HL-60 (cell line): ENCODE measurements around the gene PTBP3.

Experiments
- DNase-seq, 2 experiments: peaks; one replicate each; pipeline ENCODE4 v3.0.0-alpha.2; 2010 to 2020; ENCODE audit warnings: low read depth in 1 of 2, low spot score in 1 of 2
- H3K27ac ChIP-seq: fragments of 250-450 bp; sonication (Bioruptor Pico); replicated peaks from 2 replicates; pipeline ENCODE4 v1.5.1; 2020; ENCODE audit warnings: mild to moderate bottlenecking, moderate library complexity
- H3K27me3 ChIP-seq: fragments of 250-450 bp; sonication (Bioruptor Pico); 2 replicates; pipeline ENCODE4 v1.5.1; 2021; ENCODE audit warnings: mild to moderate bottlenecking, moderate library complexity; ENCODE audit not compliant: insufficient read depth, poor library complexity, severe bottlenecking
- H3K4me3 ChIP-seq: replicated peaks from 2 replicates; pipeline ENCODE4 v1.5.1; 2011; ENCODE audit warnings: mild to moderate bottlenecking, control low read depth, low read length; ENCODE audit not compliant: insufficient read depth
- CTCF ChIP-seq: IDR thresholded peaks from one replicate; pipeline ENCODE4 v1.5.1; 2011; ENCODE audit warnings: low read length, control low read depth, inconsistent platforms; ENCODE audit not compliant: insufficient read depth
- GABPA ChIP-seq: IDR thresholded peaks from 2 replicates; pipeline ENCODE4 v1.6.1; 2012; ENCODE audit warnings: low read depth
- POLR2AphosphoS5 ChIP-seq: IDR thresholded peaks from 2 replicates; pipeline ENCODE4 v1.6.1; 2012; ENCODE audit warnings: low read depth
- REST ChIP-seq: IDR thresholded peaks from 2 replicates; pipeline ENCODE4 v1.6.1; 2012; ENCODE audit warnings: low read depth; ENCODE audit not compliant: insufficient replicate concordance
- SPI1 ChIP-seq: IDR thresholded peaks from 2 replicates; pipeline ENCODE4 v1.6.1; 2012; ENCODE audit warnings: low read depth, mild to moderate bottlenecking, borderline replicate concordance

Gene PTBP3

GRCh38 chr9:112311497-112311896 lies 21.9 kb downstream of the PTBP3 start:
- Histone ChIP-seq H3K27me3 (no peaks in the 10 kb centered on the region), H3K27ac (no peak overlapping the region), H3K4me3 (no peak overlapping the region)
- TF ChIP-seq POLR2AphosphoS5 = no peak
- TF ChIP-seq REST = no peak
- TF ChIP-seq CTCF = no peak
- no peak for TF ChIP-seq GABPA
- TF ChIP-seq SPI1 = no peak
- no peak for DNase-seq

- Histone ChIP-seq H3K27me3 (no peaks in the 10 kb centered on the region), H3K4me3 (no peak overlapping the region), H3K27ac (no peak overlapping the region)
- TF ChIP-seq SPI1 (no peak), POLR2AphosphoS5 (no peak), REST (no peak), GABPA (no peak), CTCF (no peak)
- DNase-seq = no peak
These were observed 22.6 kb downstream of the PTBP3 start for GRCh38 chr9:112310826-112311225.

- no peak overlapping the region for H3K27ac ChIP-seq
- TF ChIP-seq POLR2AphosphoS5 = no peak
- no peak for TF ChIP-seq REST
- TF ChIP-seq SPI1 = no peak
- no peak for TF ChIP-seq CTCF
- TF ChIP-seq GABPA = no peak
- no peak for DNase-seq
These were observed 24.8 kb downstream of the PTBP3 start for GRCh38 chr9:112308588-112308987.

More at GRCh38 chr9:112308588-112308987, 24.8 kb downstream of the PTBP3 start:
- H3K27me3 ChIP-seq = no peaks in the 10 kb centered on the region
- no peak overlapping the region for H3K4me3 ChIP-seq
